SJSA1 (cell line): Measurements from ENCODE around the gene RPLP1. TPM values are rescaled to one million over a fixed set of nuclear protein-coding genes. Genes with fewer than 3 reads are reported as not detected.

ENCODE experiments used
- DNase-seq, 2 experiments: peaks; one replicate each; pipeline ENCODE4 v3.0.0-alpha.2; 2015 to 2020; ENCODE audit warnings: low spot score in 2 of 2, low read depth in 1 of 2
- H3K27ac ChIP-seq: fragments of 250-450 bp; sonication (Bioruptor Pico); 2 replicates; pipeline ENCODE4 v1.5.1; 2020; ENCODE audit warnings: mild to moderate bottlenecking, moderate library complexity
- H3K27me3 ChIP-seq: fragments of 250-450 bp; sonication (Bioruptor Pico); replicated peaks from 2 replicates; pipeline ENCODE4 v1.5.1; 2020; ENCODE audit warnings: mild to moderate bottlenecking, moderate library complexity
- H3K36me3 ChIP-seq: fragments of 250-450 bp; sonication (Bioruptor Pico); 2 replicates; pipeline ENCODE4 v1.5.1; 2020; ENCODE audit warnings: mild to moderate bottlenecking
- H3K4me1 ChIP-seq: fragments of 250-450 bp; sonication (Bioruptor Pico); replicated peaks from 2 replicates; pipeline ENCODE4 v1.6.1; 2021; ENCODE audit warnings: mild to moderate bottlenecking
- H3K4me3 ChIP-seq: fragments of 250-450 bp; sonication (Bioruptor Pico); 2 replicates; pipeline ENCODE4 v1.5.1; 2020; ENCODE audit warnings: mild to moderate bottlenecking
- H3K9me3 ChIP-seq: fragments of 250-450 bp; sonication (Bioruptor Pico); replicated peaks from 2 replicates; pipeline ENCODE4 v1.5.1; 2020; ENCODE audit warnings: mild to moderate bottlenecking
- total RNA-seq: library from RNA; depleted of rRNA; stranded (reverse); fragments of >200 nt; shearing (Covaris generic); gene quantifications from 2 replicates; pipeline ENCODE4 v1.2.3, GENCODE V29; 2014; rRNA removed

Gene RPLP1
- total RNA-seq, 1 experiment from 2014 or later = 176 TPM

DNA sequence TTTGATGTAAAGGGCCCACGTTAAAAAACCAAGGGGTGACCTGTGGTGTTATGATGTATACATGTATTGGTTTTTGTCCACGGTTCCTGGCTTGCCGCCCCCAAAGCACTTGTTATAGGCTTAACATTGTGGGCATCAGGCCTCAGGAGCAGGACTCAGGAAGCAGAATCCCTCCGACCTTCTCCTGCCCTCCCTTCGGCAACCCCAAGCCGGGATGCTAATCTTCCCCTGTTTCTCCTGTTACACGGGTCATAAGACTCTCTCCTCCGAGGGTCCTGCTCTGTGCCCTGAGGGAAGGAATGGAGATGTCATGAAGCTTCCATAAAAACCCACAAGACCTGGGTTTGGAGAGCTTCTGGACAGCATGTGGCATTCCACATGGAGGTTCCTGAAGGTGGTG is 48.8 kb downstream of the RPLP1 start:
- Histone ChIP-seq H3K27ac (no peak overlapping the region), H3K9me3 (no peaks in the 10 kb centered on the region), H3K27me3 (no peaks in the 10 kb centered on the region), H3K4me3 (no peak overlapping the region), H3K36me3 (no peaks in the 10 kb centered on the region), H3K4me1 (no peaks in the 10 kb centered on the region)
- peak in 1 of 2 experiments; percentile 30 for DNase-seq

DNA sequence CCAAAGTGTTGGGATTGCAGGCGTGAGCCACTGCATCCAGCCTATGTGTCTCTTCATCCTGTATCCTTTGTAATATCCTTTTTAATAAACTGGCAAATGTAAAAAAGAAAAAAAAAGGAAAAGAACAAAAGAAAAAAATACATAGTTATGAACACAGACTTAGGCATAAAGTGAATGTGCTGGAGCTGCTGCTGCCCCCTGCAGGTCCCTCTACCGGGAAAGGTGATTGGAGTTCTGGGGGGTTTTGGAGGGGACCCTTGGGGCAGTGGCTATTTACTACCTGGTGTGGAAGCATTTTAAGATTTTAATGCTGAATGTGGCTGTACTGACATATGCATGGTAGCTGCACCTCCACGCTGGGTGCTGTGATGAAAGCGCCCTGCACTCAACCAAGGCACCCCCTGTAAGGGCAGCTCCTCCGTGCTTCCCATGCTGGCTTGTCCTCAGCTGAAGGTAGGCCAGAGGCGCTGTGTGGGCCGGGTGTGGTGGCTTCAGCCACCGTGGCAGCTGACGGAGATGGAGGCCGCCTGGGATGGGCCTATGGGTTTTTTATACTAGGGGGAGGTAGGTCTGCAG is 49.9 kb downstream of the RPLP1 start:
- H3K27ac ChIP-seq = no peak overlapping the region
- H3K4me1 ChIP-seq = no peaks in the 10 kb centered on the region
- no peaks in the 10 kb centered on the region for H3K36me3 ChIP-seq
- no peaks in the 10 kb centered on the region for H3K9me3 ChIP-seq
- no peaks in the 10 kb centered on the region for H3K27me3 ChIP-seq
- no peak overlapping the region for H3K4me3 ChIP-seq
- no peak for DNase-seq

DNA sequence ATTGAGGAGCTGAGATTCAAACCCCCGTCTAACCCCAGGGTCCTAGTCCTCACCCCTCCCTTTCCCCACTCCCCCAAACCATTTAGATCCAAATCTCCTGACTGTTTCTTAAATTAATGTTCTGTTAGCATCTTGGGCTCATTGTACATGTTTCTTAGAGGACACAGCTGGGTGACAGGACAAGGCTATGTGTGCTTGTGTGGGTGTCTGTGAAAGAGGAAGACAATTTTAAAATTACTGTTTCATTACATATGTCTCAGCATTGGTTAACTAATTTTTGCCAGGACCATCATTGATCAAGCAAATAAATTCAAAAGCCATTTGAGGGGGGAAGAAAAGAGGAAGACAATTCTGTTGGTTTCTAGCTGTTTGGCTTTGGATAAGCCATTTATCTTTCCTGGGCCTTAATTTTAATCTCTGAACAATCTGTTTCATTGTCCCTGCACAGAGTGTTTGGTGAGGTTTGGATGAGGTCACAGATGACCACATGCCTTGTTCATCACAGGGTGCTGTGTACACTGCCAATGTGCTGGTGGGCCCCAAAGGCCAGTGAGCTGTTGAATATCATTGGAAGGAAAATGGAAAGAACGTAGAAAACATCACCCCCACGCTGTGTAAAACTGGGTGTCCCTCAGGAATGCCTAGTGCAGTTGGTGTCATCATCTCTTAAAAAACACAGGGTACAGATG is 51.9 kb downstream of the RPLP1 start:
- Histone ChIP-seq H3K27ac (no peak overlapping the region), H3K36me3 (no peaks in the 10 kb centered on the region), H3K9me3 (no peaks in the 10 kb centered on the region), H3K4me1 (peaks cover 5% of the 10 kb centered on the region; the same call in 1 of the 2 replicates), H3K4me3 (no peak overlapping the region), H3K27me3 (no peaks in the 10 kb centered on the region)
- DNase-seq = no peak

Other genes starting within 250 kb of the RPLP1 start
- 7.2 and 10.5 TPM in 2 replicates for gene PAQR5, start 153.9 kb upstream of the RPLP1 start, total RNA-seq
- gene KIF23, start 38.5 kb upstream of the RPLP1 start, total RNA-seq = 170 and 171 TPM in 2 replicates